Mesenchymal stem cell (in vitro differentiated cells and primary cell): ENCODE measurements around the gene SETD7.

Source experiments
- DNase-seq: peaks from one replicate; pipeline ENCODE4 v3.0.0-alpha.2; 2013
- H2AFZ ChIP-seq: one replicate; pipeline ENCODE4 v1.6.1; 2013; ENCODE audit warnings: low read depth, mild to moderate bottlenecking, control low read depth, inconsistent platforms, low read length, moderate library complexity
- H2AK5ac ChIP-seq: 2 replicates; pipeline ENCODE4 v1.6.1; 2013; ENCODE audit warnings: low read length, moderate library complexity, mild to moderate bottlenecking, inconsistent platforms; ENCODE audit not compliant: severe bottlenecking
- H2BK120ac ChIP-seq: one replicate; pipeline ENCODE4 v1.6.1; 2013; ENCODE audit warnings: low read depth, mild to moderate bottlenecking, inconsistent platforms, low read length, moderate library complexity
- H2BK12ac ChIP-seq, 2 experiments: one replicate each; pipeline ENCODE4 v1.6.1; 2013; ENCODE audit warnings: inconsistent platforms in 2 of 2, low read length in 2 of 2, mild to moderate bottlenecking in 2 of 2, moderate library complexity in 2 of 2, control low read depth in 1 of 2
- H2BK15ac ChIP-seq: one replicate; pipeline ENCODE4 v1.6.1; 2013; ENCODE audit warnings: mild to moderate bottlenecking, low read depth, inconsistent platforms; ENCODE audit not compliant: poor library complexity, severe bottlenecking
- H2BK5ac ChIP-seq: 2 replicates; pipeline ENCODE4 v1.6.1; 2013; ENCODE audit warnings: low read depth, mild to moderate bottlenecking, low read length, control low read depth, inconsistent platforms; ENCODE audit not compliant: poor library complexity, severe bottlenecking
- H3K14ac ChIP-seq, 2 experiments: one replicate each; pipeline ENCODE4 v1.6.1; 2013; ENCODE audit warnings: inconsistent platforms in 2 of 2, low read length in 2 of 2, control low read depth in 1 of 2, mild to moderate bottlenecking in 1 of 2, moderate library complexity in 1 of 2
- H3K18ac ChIP-seq, 2 experiments: one replicate each; pipeline ENCODE4 v1.6.1; 2013; ENCODE audit warnings: inconsistent platforms in 2 of 2, low read length in 2 of 2, control low read depth in 1 of 2, low read depth in 1 of 2, mild to moderate bottlenecking in 1 of 2
- H3K23ac ChIP-seq, 2 experiments: one replicate each; pipeline ENCODE4 v1.6.1; 2013; ENCODE audit warnings: inconsistent platforms in 2 of 2, low read length in 2 of 2, mild to moderate bottlenecking in 2 of 2, moderate library complexity in 2 of 2, control low read depth in 1 of 2
- H3K27ac ChIP-seq: 2 replicates; pipeline ENCODE4 v1.5.1; 2013; ENCODE audit warnings: mild to moderate bottlenecking, moderate library complexity, low read length, control low read depth, inconsistent platforms; ENCODE audit not compliant: poor library complexity, severe bottlenecking
- H3K27me3 ChIP-seq, 2 experiments: 2 replicates each; pipeline versions ENCODE4 v1.6.1 to v1.7.0; 2013; ENCODE audit warnings: low read length in 2 of 2, mild to moderate bottlenecking in 2 of 2, moderate library complexity in 2 of 2, control low read depth in 1 of 2, inconsistent platforms in 1 of 2; ENCODE audit not compliant: control insufficient read depth in 1 of 2, insufficient read depth in 1 of 2
- H3K36me3 ChIP-seq, 2 experiments: 2 replicates each; pipeline versions ENCODE4 v1.6.1 to v1.7.0; 2013; ENCODE audit warnings: low read length in 2 of 2, control low read depth in 1 of 2, inconsistent platforms in 1 of 2, low read depth in 1 of 2, mild to moderate bottlenecking in 1 of 2; ENCODE audit not compliant: insufficient read depth in 2 of 2, control insufficient read depth in 1 of 2
- H3K4ac ChIP-seq, 2 experiments: one replicate each; pipeline ENCODE4 v1.6.1; 2013; ENCODE audit warnings: inconsistent platforms in 2 of 2, low read length in 2 of 2, mild to moderate bottlenecking in 2 of 2, moderate library complexity in 2 of 2, control low read depth in 1 of 2, low read depth in 1 of 2
- H3K4me1 ChIP-seq: 2 replicates; pipeline ENCODE4 v1.6.1; 2013; ENCODE audit warnings: low read depth, low read length, control low read depth; ENCODE audit not compliant: control insufficient read depth, insufficient read depth
- H3K4me2 ChIP-seq: 2 replicates; pipeline ENCODE4 v1.6.1; 2013; ENCODE audit warnings: low read length, mild to moderate bottlenecking, inconsistent platforms; ENCODE audit not compliant: poor library complexity, severe bottlenecking
- H3K4me3 ChIP-seq, 2 experiments: 2 replicates each; pipeline versions ENCODE4 v1.5.1 to v1.7.0; 2013; ENCODE audit warnings: low read length in 2 of 2, mild to moderate bottlenecking in 2 of 2, control low read depth in 1 of 2, low read depth in 1 of 2; ENCODE audit not compliant: insufficient read depth in 1 of 2
- H3K79me1 ChIP-seq: replicated peaks from 2 replicates; pipeline ENCODE4 v1.6.1; 2013; ENCODE audit warnings: mild to moderate bottlenecking, control low read depth, low read length, inconsistent platforms; ENCODE audit not compliant: poor library complexity, severe bottlenecking
- H3K9ac ChIP-seq: 2 replicates; pipeline ENCODE4 v1.7.0; 2013; ENCODE audit warnings: mild to moderate bottlenecking, low read length, moderate library complexity
- H3K9me3 ChIP-seq: 2 replicates; pipeline ENCODE4 v1.7.0; 2013; ENCODE audit warnings: mild to moderate bottlenecking, low read length; ENCODE audit not compliant: control insufficient read depth
- H4K8ac ChIP-seq: one replicate; pipeline ENCODE4 v1.6.1; 2013; ENCODE audit warnings: inconsistent platforms, mild to moderate bottlenecking, low read length, moderate library complexity
- H4K91ac ChIP-seq: one replicate; pipeline ENCODE4 v1.6.1; 2013; ENCODE audit warnings: mild to moderate bottlenecking, low read length, inconsistent platforms
- WGBS: methylation state at CpG from one replicate; pipeline ENCODE4 v1.1.7; 2013; ENCODE audit warnings: mixed read lengths; 5-methylcytosine and 5-hydroxymethylcytosine counted together

SETD7 gene

GRCh38 chr4:139602776-139603360 lies 46.8 kb upstream of the SETD7 start:
- H3K4me1 ChIP-seq: peaks cover 22% of the 10 kb centered on the region
- no peak overlapping the region for H2BK120ac ChIP-seq
- H3K27me3 ChIP-seq: peaks cover 0 to 26% of the 10 kb centered on the region in 2 experiments
- no peak overlapping the region for H2BK5ac ChIP-seq
- peaks cover 0 to 3% of the 10 kb centered on the region in 2 experiments for H3K36me3 ChIP-seq
- no peak overlapping the region for H3K9ac ChIP-seq
- H3K27ac ChIP-seq: peak overlapping the region; percentile 63
- no peaks in the 10 kb centered on the region for H3K9me3 ChIP-seq
- H3K23ac ChIP-seq: no peak overlapping the region
- H2AFZ ChIP-seq: no peak overlapping the region
- no peak overlapping the region for H4K91ac ChIP-seq
- WGBS: 22% methylated on average over 6 of the region's 6 CpGs
- peak overlapping the region in 1 of 2 experiments; percentile 23 for H3K18ac ChIP-seq
- H3K4ac ChIP-seq: no peak overlapping the region
- no peak overlapping the region for H2BK15ac ChIP-seq
- H3K14ac ChIP-seq: no peak overlapping the region
- peak overlapping the region; percentile 56 for H2AK5ac ChIP-seq
- H3K4me3 ChIP-seq: no peak overlapping the region
- DNase-seq: peak; percentile 78
- no peak overlapping the region for H4K8ac ChIP-seq
- H3K4me2 ChIP-seq: no peak overlapping the region
- H2BK12ac ChIP-seq: no peak overlapping the region
- no peaks in the 10 kb centered on the region for H3K79me1 ChIP-seq

GRCh38 chr4:139600662-139601061 lies 44.6 kb upstream of the SETD7 start:
- WGBS: 99% methylated on average over 4 of the region's 4 CpGs
- Histone ChIP-seq H2AK5ac (peak overlapping the region; percentile 96), H3K9me3 (no peaks in the 10 kb centered on the region), H2BK5ac (no peak overlapping the region), H3K36me3 (peaks cover 0 to 3% of the 10 kb centered on the region in 2 experiments), H3K4me2 (no peak overlapping the region), H4K91ac (no peak overlapping the region), H3K18ac (no peak overlapping the region), H2BK120ac (no peak overlapping the region), H3K4ac (no peak overlapping the region), H3K23ac (no peak overlapping the region), H3K14ac (no peak overlapping the region), H3K27me3 (peaks cover 0 to 19% of the 10 kb centered on the region in 2 experiments), H2BK12ac (peak overlapping the region in 1 of 2 experiments; percentile 66), H3K79me1 (no peaks in the 10 kb centered on the region), H2AFZ (no peak overlapping the region), H3K9ac (no peak overlapping the region), H3K27ac (no peak overlapping the region), H3K4me3 (no peak overlapping the region), H3K4me1 (peaks cover 18% of the 10 kb centered on the region), H2BK15ac (no peak overlapping the region), H4K8ac (no peak overlapping the region)
- no peak for DNase-seq

DNA sequence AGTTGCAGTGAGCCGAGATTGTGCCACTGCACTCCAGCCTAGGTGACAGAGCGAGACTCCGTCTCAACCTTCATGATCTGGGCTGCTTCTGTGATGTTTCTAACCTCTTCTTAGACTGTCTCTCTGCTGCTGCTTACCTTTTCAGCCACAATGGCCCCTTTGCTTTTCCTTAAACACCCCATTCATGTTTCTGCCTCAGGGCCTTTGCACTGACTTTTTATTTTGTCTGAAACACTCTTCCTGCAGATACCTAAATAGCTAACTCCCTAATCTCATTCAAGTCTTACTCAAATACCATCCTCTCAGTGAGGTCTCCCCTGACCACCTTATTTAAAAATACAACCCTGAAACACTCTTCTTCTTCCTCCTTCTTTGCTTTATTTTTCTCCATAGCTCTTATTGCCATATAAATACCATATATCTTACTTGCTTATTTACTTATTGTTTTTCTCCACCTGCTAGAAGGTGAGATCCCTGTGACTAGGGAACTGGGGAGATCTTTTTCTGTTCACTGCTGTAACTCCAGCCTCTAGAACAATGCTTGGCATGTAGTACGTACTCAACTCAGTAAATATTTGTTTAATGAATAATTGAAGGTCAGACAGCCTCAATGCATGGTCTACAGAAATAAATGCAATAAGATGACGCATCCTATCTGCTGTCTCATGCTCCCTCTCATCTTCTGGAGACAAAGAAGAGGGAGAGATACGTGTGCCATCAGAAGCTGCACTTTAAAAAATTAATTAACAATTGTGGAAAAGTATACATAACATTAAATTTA lies 43.8 kb upstream of the SETD7 start:
- H3K18ac ChIP-seq: no peak overlapping the region
- 100% methylated on average over 3 of the region's 6 CpGs for WGBS
- peaks cover 0 to 3% of the 10 kb centered on the region in 2 experiments for H3K36me3 ChIP-seq
- H2AFZ ChIP-seq: no peak overlapping the region
- peak overlapping the region; percentile 15 for H2AK5ac ChIP-seq
- no peak overlapping the region for H3K14ac ChIP-seq
- H3K4me1 ChIP-seq: peaks cover 15% of the 10 kb centered on the region
- no peak overlapping the region for H3K23ac ChIP-seq
- H4K8ac ChIP-seq: no peak overlapping the region
- H2BK15ac ChIP-seq: no peak overlapping the region
- H3K4ac ChIP-seq: no peak overlapping the region
- no peaks in the 10 kb centered on the region for H3K9me3 ChIP-seq
- no peak overlapping the region for H2BK5ac ChIP-seq
- no peak overlapping the region for H2BK120ac ChIP-seq
- H3K4me3 ChIP-seq: no peak overlapping the region
- H3K79me1 ChIP-seq: no peaks in the 10 kb centered on the region
- no peak overlapping the region for H3K4me2 ChIP-seq
- DNase-seq: peak; percentile 68
- H3K27me3 ChIP-seq: peaks cover 0 to 13% of the 10 kb centered on the region in 2 experiments
- no peak overlapping the region for H3K9ac ChIP-seq
- H2BK12ac ChIP-seq: no peak overlapping the region
- H3K27ac ChIP-seq: peak overlapping the region; percentile 20
- H4K91ac ChIP-seq: no peak overlapping the region

DNA sequence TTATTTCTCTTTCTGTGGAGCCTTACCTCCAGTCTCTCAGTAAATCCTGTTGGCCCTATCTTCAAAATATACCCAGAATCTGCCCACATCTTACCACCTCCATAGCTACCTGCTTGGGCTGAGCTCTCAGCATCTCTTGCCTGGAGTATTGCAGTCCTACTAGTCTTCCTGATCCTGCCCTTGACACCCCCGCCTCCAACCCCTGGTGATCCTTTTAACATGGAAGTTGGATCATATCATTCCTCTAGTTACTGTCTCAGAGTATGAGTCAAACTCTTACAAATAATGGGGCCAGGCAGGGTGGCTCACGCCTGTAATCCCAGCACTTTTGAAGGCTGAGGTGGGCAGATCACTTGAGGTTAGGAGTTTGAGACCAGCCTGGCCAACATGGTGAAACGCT lies 43.1 kb upstream of the SETD7 start:
- H3K18ac ChIP-seq: no peak overlapping the region
- no peak overlapping the region for H3K4me2 ChIP-seq
- H3K23ac ChIP-seq: no peak overlapping the region
- peaks cover 0 to 6% of the 10 kb centered on the region in 2 experiments for H3K27me3 ChIP-seq
- H3K14ac ChIP-seq: no peak overlapping the region
- no peak overlapping the region for H2BK15ac ChIP-seq
- peaks cover 0 to 3% of the 10 kb centered on the region in 2 experiments for H3K36me3 ChIP-seq
- 100% methylated on average over 2 of the region's 3 CpGs for WGBS
- H3K79me1 ChIP-seq: no peaks in the 10 kb centered on the region
- H4K91ac ChIP-seq: no peak overlapping the region
- H3K9ac ChIP-seq: no peak overlapping the region
- DNase-seq: no peak
- H2BK12ac ChIP-seq: no peak overlapping the region
- no peak overlapping the region for H2BK5ac ChIP-seq
- no peak overlapping the region for H3K4me3 ChIP-seq
- no peak overlapping the region for H3K4ac ChIP-seq
- H3K4me1 ChIP-seq: peaks cover 11% of the 10 kb centered on the region
- no peaks in the 10 kb centered on the region for H3K9me3 ChIP-seq
- H2AFZ ChIP-seq: no peak overlapping the region
- H4K8ac ChIP-seq: no peak overlapping the region
- no peak overlapping the region for H3K27ac ChIP-seq
- H2BK120ac ChIP-seq: no peak overlapping the region
- H2AK5ac ChIP-seq: no peak overlapping the region
